GM12874 (cell line): ENCODE data around the gene PDGFB.

Experiments used
- CTCF ChIP-seq: IDR thresholded peaks from 2 replicates; pipeline ENCODE4 v1.5.1; 2011; ENCODE audit warnings: low read depth, mild to moderate bottlenecking, control low read depth, low read length, moderate library complexity; ENCODE audit not compliant: insufficient read depth

Gene PDGFB

GRCh38 chr22:39246217-39246616 is 1.4 kb upstream of the PDGFB start:
- TF ChIP-seq CTCF: no peak

- TF ChIP-seq CTCF: no peak
Observed at GRCh38 chr22:39245130-39246039, 603 bp upstream of the PDGFB start.

- no peak for TF ChIP-seq CTCF
Observed at GRCh38 chr22:39244136-39244495, 666 bp downstream of the PDGFB start.

GRCh38 chr22:39243439-39244135 is 1.2 kb downstream of the PDGFB start:
- TF ChIP-seq CTCF: no peak

GRCh38 chr22:39242595-39243438 is 2.0 kb downstream of the PDGFB start:
- TF ChIP-seq CTCF: no peak

GRCh38 chr22:39241794-39242594 is 2.8 kb downstream of the PDGFB start:
- no peak for TF ChIP-seq CTCF
